ENCODE results near the gene LAMTOR2. TPM values are rescaled to one million over a fixed set of nuclear protein-coding genes. Genes with fewer than 3 reads are reported as not detected.
A peak's percentile ranks its signal among the peaks of the same experiment; 100 is the strongest.

Gene LAMTOR2
- polyA plus RNA-seq, 3 donors: 99.8 to 227 (median 210) TPM

- Mint-ChIP-seq H3K36me3 (peaks cover 11 to 21% of the 10 kb centered on the region in 2 donors), H3K4me1 (peaks cover 39% of the 10 kb centered on the region), H3K27me3 (ENCODE audit: low read depth in 3 of 3) (peaks cover 92 to 100% (median 96%) of the 10 kb centered on the region in 3 donors), H3K9me3 (peaks cover 0 to 18% (median 3%) of the 10 kb centered on the region in 7 donors), H3K27ac (peak overlapping the region in 3 of 7 donors; percentile 18 to 56 (median 21)), H3K4me3 (peak overlapping the region in 1 of 2 donors; percentile 76)
- H3K4me3 ChIP-seq (replicated peaks in 1 of 3; ENCODE audit: low read depth in 2 of 3, low read length in 3 of 3): no peak overlapping the region
- no peak overlapping the region for H3K4me2 ChIP-seq (replicated peaks; ENCODE audit: extremely low read depth, low read length, poor library complexity, severe bottlenecking)
- peaks cover 54 to 100% of the 10 kb centered on the region in 2 donors for H3K27me3 ChIP-seq (ENCODE audit: control insufficient read depth in 2 of 2, insufficient read depth in 2 of 2, low read length in 2 of 2)
- H3K27ac ChIP-seq (ENCODE audit: low read depth in 1 of 2, low read length in 2 of 2): no peak overlapping the region
- H3K9ac ChIP-seq (ENCODE audit: insufficient read depth, low read length, poor library complexity, severe bottlenecking): no peak overlapping the region
- TF ChIP-seq CTCF (IDR thresholded peaks at IDR 0.05): no peak
- no peak overlapping the region for H2AFZ ChIP-seq (ENCODE audit: insufficient read depth, low read depth, low read length, poor library complexity, severe bottlenecking)
- no peaks in the 10 kb centered on the region for H4K20me1 ChIP-seq (ENCODE audit: insufficient read depth, low read length)
- H3K79me2 ChIP-seq (ENCODE audit: insufficient read depth, low read length): no peaks in the 10 kb centered on the region
- intact Hi-C loops (cut with micrococcal nuclease): loop anchor here in 1 of 2 donors (10.0 kb wide), 1 partner anchor 66 kb away; no protein-coding TSS in a partner anchor
- DNase-seq: no peak
- WGBS (ENCODE audit: insufficient coverage): 86% methylated on average over 1 of the region's 3 CpGs
- peaks cover 0 to 4% of the 10 kb centered on the region in 2 donors for H3K9me3 ChIP-seq (replicated peaks in 1 of 2; ENCODE audit: control insufficient read depth in 1 of 2, insufficient read depth in 1 of 2, low read length in 2 of 2)
- no peaks in the 10 kb centered on the region for H3K36me3 ChIP-seq (replicated peaks in 1 of 2; ENCODE audit: control insufficient read depth in 1 of 2, insufficient read depth in 2 of 2, low read length in 2 of 2)
- peaks cover 27 to 36% of the 10 kb centered on the region in 2 donors for H3K4me1 ChIP-seq (ENCODE audit: control insufficient read depth in 1 of 2, insufficient read depth in 2 of 2, low read length in 2 of 2)
These were observed 44.7 kb downstream of the LAMTOR2 start for GRCh38 chr1:156099282-156099681.

- Histone ChIP-seq H2AFZ (ENCODE audit: insufficient read depth, low read depth, low read length, poor library complexity, severe bottlenecking) (no peak overlapping the region), H3K79me2 (ENCODE audit: insufficient read depth, low read length) (no peaks in the 10 kb centered on the region), H4K20me1 (ENCODE audit: insufficient read depth, low read length) (no peaks in the 10 kb centered on the region), H3K4me2 (replicated peaks; ENCODE audit: extremely low read depth, low read length, poor library complexity, severe bottlenecking) (no peak overlapping the region), H3K27ac (ENCODE audit: low read depth in 1 of 2, low read length in 2 of 2) (no peak overlapping the region), H3K27me3 (ENCODE audit: control insufficient read depth in 2 of 2, insufficient read depth in 2 of 2, low read length in 2 of 2) (peaks cover 62 to 100% of the 10 kb centered on the region in 2 donors), H3K36me3 (replicated peaks in 1 of 2; ENCODE audit: control insufficient read depth in 1 of 2, insufficient read depth in 2 of 2, low read length in 2 of 2) (no peaks in the 10 kb centered on the region), H3K4me3 (replicated peaks in 1 of 3; ENCODE audit: low read depth in 2 of 3, low read length in 3 of 3) (no peak overlapping the region), H3K9ac (ENCODE audit: insufficient read depth, low read length, poor library complexity, severe bottlenecking) (no peak overlapping the region), H3K4me1 (ENCODE audit: control insufficient read depth in 1 of 2, insufficient read depth in 2 of 2, low read length in 2 of 2) (peaks cover 33 to 47% of the 10 kb centered on the region in 2 donors), H3K9me3 (replicated peaks in 1 of 2; ENCODE audit: control insufficient read depth in 1 of 2, insufficient read depth in 1 of 2, low read length in 2 of 2) (peaks cover 0 to 4% of the 10 kb centered on the region in 2 donors)
- Mint-ChIP-seq H3K9me3 (peaks cover 0 to 20% (median 6%) of the 10 kb centered on the region in 7 donors), H3K36me3 (peaks cover 15 to 25% of the 10 kb centered on the region in 2 donors), H3K27ac (peak overlapping the region in 1 of 7 donors; percentile 12), H3K4me3 (peak overlapping the region in 1 of 2 donors; percentile 76), H3K27me3 (ENCODE audit: low read depth in 3 of 3) (peaks cover 94 to 100% (median 96%) of the 10 kb centered on the region in 3 donors), H3K4me1 (peaks cover 51% of the 10 kb centered on the region)
- intact Hi-C loops (cut with micrococcal nuclease): no loop called here
- 100% methylated on average over 1 of the region's 4 CpGs for WGBS (ENCODE audit: insufficient coverage)
- no peak for DNase-seq
- TF ChIP-seq CTCF (IDR thresholded peaks at IDR 0.05): no peak
These were observed 45.8 kb downstream of the LAMTOR2 start for GRCh38 chr1:156100205-156100995.

Data from CD14-positive monocyte (primary cell).